Activated CD8-positive, alpha-beta memory T cell treated with anti-CD3 and anti-CD28 coated beads for 1 hour (primary cell): Measurements from ENCODE around the gene KCNQ5.

ENCODE experiments used
- DNase-seq, 2 donors: peaks; one replicate each; pipeline ENCODE4 v3.0.0-alpha.2; 2020; ENCODE audit warnings: low read depth in 1 of 2; ENCODE audit errors: extremely low read depth in 1 of 2

KCNQ5 gene

GRCh38 chr6:72639920-72640614 is 18.2 kb downstream of the KCNQ5 start:
- DNase-seq = no peak

- no peak for DNase-seq
These were observed 18.7 kb downstream of the KCNQ5 start for GRCh38 chr6:72640615-72640930.

GRCh38 chr6:72642435-72642834 is 20.6 kb downstream of the KCNQ5 start:
- no peak for DNase-seq

GRCh38 chr6:72643214-72643613 is 21.4 kb downstream of the KCNQ5 start:
- DNase-seq = no peak

- DNase-seq = no peak
These were observed 25.0 kb downstream of the KCNQ5 start for GRCh38 chr6:72646604-72647485.

GRCh38 chr6:72647489-72647888 is 25.6 kb downstream of the KCNQ5 start:
- DNase-seq = no peak

- no peak for DNase-seq
These were observed 27.4 kb downstream of the KCNQ5 start for GRCh38 chr6:72649032-72649984.

GRCh38 chr6:72650081-72650745 is 28.3 kb downstream of the KCNQ5 start:
- no peak for DNase-seq

GRCh38 chr6:72651174-72651573 is 29.3 kb downstream of the KCNQ5 start:
- no peak for DNase-seq

GRCh38 chr6:72651967-72652956 is 30.4 kb downstream of the KCNQ5 start:
- no peak for DNase-seq

GRCh38 chr6:72653026-72653425 is 31.2 kb downstream of the KCNQ5 start:
- no peak for DNase-seq

GRCh38 chr6:72654071-72654621 is 32.3 kb downstream of the KCNQ5 start:
- no peak for DNase-seq

- DNase-seq = no peak
These were observed 35.7 kb downstream of the KCNQ5 start for GRCh38 chr6:72657407-72658197.

GRCh38 chr6:72659754-72660153 is 37.9 kb downstream of the KCNQ5 start:
- DNase-seq = no peak

GRCh38 chr6:72661411-72661810 is 39.5 kb downstream of the KCNQ5 start:
- DNase-seq = no peak

GRCh38 chr6:72665599-72665998 is 43.7 kb downstream of the KCNQ5 start:
- no peak for DNase-seq

GRCh38 chr6:72669324-72669723 is 47.5 kb downstream of the KCNQ5 start:
- DNase-seq = no peak

- no peak for DNase-seq
These were observed 51.0 kb downstream of the KCNQ5 start for GRCh38 chr6:72672906-72673305.
